ENCODE results near the gene CCDC7.

GRCh38 chr10:32788359-32788758 is 342.4 kb downstream of the CCDC7 start:
- TF ChIP-seq, protein P1, sequence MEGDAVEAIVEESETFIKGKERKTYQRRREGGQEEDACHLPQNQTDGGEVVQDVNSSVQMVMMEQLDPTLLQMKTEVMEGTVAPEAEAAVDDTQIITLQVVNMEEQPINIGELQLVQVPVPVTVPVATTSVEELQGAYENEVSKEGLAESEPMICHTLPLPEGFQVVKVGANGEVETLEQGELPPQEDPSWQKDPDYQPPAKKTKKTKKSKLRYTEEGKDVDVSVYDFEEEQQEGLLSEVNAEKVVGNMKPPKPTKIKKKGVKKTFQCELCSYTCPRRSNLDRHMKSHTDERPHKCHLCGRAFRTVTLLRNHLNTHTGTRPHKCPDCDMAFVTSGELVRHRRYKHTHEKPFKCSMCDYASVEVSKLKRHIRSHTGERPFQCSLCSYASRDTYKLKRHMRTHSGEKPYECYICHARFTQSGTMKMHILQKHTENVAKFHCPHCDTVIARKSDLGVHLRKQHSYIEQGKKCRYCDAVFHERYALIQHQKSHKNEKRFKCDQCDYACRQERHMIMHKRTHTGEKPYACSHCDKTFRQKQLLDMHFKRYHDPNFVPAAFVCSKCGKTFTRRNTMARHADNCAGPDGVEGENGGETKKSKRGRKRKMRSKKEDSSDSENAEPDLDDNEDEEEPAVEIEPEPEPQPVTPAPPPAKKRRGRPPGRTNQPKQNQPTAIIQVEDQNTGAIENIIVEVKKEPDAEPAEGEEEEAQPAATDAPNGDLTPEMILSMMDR (IDR thresholded peaks at IDR 0.05; ENCODE audit: low read length), result no peak
- no peak for TF ChIP-seq EZH2phosphoT487 (IDR thresholded peaks at IDR 0.05; ENCODE audit: low read length)

Data from MM.1S (cell line).